Fibroblast of skin of back (primary cell): Measurements from ENCODE around the gene STARD8.
"Not testable (repeated sequence)": the region's sequence is repeated elsewhere in the genome, so short reads cannot be mapped to it uniquely, and the experiment has no call there.

Source experiments
- DNase-seq: peaks from one replicate; pipeline ENCODE4 v3.0.0-alpha.2; 2013

The STARD8 gene

DNA sequence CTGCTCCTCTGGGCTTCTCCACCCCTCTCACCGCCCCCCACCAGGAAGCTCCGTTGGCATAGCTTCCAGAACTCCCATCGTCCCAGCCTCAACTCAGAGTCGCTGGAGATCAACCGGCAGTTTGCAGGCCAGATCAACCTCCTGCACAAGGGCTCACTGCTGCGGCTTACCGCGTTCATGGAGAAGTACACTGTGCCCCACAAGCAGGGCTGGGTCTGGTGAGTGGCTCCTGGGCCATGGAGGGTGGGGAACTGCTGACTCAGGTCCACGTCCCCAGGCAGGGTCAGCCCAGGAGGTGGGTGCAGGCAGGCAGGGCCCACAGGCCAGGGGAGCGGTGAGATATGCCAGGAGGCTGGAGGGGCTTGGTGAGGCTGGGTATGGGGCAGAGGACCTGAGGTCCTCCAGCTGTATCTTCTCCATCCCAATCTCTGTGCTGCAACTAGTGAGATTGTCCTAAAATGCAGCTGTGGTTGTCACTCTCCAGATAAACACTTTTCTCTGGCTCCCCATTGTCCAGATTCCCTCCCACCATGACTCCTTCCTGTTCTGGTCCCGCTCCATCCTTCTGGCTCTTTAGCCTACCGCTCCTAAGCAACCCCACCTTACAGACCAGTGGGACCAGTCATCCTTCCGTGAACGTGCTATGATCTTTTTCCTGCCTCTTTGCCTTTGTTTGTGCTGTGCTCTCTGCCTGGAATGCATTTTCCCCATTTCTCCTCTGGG lies 71.9 kb downstream of the STARD8 start:
- DNase-seq, result no peak

DNA sequence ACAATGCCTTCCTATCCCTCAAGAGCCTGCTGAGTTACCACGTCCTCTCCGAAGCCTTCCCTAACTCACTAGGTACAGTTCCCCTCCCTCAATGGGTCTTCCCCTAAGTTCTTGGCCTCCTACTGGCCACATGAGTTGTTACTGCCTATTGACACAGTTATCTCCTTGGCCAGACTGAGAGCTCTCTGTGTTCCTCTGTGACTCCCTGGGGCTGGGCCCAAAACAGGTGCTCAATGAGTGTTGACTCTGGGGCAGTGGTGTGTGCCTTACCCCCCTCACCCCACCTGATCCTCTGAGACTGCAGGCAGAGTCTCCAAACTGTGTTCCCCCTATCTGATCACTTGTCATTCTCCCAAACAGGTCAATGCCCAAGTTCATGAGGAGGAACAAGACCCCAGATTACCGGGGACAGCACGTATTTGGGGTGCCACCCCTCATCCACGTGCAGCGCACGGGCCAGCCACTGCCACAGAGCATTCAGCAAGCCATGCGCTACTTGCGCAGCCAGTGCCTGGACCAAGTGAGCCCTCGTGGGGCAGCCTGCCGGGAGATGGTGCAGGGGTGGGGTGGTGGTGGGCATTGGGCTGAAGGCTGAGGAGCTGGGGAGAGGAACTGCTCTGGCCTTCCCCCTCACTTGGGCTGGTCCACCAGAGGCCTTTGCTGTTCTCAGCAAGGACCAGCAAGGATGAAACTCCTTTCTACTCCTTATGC lies 72.6 kb downstream of the STARD8 start:
- DNase-seq, result peak; percentile 2

DNA sequence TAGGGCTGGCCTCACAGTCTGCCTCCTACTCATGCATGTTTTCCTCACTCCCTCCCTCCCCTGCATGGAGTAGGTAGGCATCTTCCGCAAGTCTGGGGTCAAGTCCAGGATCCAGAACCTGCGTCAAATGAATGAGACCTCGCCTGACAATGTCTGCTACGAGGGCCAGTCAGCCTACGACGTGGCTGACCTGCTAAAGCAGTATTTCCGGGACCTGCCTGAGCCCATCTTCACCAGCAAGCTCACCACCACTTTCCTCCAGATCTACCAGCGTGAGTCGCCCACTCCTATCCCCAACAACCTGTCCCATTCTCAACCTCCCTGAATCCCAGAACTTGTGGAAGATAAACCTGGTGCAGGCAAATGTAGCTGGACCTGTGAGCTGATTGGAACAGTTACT lies 73.4 kb downstream of the STARD8 start:
- no peak for DNase-seq

DNA sequence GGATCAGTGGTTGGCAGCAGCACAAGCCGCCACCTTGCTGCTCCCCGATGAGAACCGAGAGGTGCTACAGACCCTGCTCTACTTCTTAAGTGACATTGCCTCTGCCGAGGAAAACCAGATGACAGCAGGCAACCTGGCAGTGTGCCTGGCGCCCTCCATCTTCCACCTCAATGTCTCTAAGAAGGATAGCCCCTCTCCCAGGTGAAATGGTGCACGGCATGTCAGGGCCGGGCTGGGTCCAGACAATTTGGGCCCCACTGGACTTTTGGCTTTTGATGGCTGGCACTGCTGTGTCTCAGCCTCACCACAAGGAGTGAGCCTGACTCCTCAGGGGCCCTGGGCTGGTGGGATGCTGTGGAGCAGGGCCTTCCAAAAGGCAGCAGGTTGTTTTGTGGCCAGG lies 74.1 kb downstream of the STARD8 start:
- no peak for DNase-seq

DNA sequence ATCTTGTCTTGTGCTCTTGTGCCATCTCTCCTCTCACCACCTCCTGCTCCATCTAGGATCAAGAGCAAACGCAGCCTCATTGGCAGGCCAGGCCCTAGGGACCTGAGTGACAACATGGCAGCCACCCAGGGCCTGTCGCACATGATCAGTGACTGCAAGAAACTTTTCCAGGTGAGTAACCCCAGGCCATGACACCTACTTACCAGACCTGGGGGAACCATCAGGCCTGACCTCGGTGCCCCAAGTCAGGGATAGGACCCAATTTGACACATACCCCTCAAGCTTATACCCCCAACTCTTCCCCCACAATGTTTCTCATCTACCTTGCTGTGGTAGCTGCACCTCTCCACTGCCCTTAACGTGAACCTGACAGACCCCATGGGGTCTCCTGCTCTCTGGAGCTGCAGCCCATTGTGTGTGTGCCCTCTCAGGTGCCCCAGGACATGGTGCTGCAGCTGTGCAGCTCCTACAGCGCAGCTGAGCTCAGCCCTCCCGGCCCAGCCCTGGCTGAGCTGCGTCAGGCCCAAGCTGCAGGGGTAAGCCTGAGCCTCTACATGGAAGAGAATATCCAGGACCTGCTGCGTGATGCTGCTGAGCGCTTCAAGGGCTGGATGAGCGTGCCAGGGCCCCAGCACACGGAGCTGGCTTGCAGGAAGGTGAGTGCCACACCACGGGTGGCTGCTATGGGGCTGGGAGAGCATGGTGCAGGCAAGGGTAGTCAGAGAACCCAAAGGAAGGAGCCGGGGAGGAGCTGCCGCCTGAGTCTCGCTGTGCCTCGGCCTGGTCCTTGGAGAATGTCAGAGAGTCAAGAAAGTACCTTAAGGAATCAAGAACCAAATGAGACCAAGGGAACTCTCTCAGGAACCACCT lies 74.8 kb downstream of the STARD8 start:
- no peak for DNase-seq

DNA sequence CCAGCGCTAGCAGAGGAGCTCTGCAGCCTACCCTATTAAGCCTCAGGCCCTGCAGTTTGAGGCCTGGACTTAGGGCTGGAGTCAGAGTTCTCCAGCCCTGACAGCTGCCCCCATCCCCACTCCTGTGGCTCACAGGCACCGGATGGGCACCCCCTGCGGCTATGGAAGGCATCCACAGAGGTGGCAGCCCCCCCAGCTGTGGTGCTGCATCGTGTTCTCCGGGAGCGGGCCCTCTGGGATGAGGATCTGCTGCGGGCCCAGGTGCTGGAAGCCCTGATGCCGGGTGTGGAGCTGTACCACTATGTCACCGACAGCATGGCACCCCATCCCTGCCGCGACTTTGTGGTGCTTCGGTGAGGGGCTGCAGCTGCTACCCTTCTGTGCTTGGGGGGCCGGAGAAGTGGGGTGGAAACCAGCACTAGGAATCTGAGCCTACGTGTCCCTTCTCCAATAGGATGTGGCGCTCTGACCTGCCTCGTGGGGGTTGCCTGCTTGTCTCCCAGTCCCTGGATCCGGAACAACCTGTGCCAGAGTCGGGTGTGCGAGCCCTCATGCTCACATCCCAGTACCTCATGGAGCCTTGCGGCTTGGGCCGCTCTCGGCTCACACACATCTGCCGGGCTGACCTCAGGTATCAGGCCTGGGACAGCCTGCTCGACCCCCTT lies 76.2 kb downstream of the STARD8 start:
- DNase-seq, result no peak

DNA sequence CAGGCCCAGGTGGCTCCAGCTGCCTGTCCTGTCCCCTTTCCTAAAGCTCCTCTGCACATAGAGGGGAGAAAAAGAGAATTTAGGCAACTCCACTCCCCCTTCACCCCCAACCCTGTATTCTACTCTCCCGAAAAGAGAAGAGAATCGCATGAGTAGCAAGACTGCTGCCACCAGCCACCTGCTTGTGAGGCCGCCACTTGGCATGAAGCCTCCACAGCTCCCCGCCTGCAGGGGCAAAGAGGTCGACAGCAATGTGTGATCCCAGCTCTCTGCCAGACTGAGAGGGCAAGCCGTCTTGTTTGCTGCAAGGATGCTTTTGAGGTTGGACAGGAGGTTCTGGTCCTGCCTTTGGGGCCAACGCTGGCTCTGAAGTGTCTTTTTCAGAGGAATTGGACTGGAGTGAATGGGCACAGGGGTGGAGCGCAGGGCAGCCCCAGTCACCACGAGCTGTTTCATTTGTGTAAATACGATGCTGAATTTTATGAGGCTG lies 77.1 kb downstream of the STARD8 start:
- DNase-seq, result no peak

DNA sequence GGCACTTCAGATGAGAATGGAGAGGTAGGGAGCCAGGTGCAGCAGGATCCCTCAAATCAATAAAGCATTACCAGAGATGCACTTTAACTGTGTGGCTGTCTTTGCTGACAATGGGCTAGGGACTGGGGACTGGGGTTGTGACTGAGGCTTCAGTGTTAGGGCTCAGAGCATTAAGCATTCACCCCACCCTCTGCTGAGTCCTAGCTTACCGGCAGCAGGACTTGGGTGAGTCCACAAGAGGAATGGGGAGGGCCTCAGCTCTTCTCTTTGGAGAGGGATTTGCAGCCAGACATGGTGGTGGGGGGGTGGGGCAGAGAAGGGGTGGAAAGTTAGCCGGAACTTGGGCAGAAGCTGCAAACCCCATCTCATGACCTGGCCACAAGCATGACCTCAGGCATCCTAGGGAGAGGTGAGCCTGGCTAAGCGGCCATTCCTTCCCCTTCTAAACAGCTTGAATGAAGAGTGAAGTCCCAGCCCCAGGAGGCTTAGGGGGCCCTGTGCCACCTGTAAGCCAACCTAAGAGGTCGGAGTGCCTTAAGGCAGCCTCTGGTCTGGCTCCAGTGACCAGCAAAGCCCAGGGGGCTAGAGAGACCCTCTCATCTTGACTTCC lies 78.4 kb downstream of the STARD8 start:
- DNase-seq, result no peak

DNA sequence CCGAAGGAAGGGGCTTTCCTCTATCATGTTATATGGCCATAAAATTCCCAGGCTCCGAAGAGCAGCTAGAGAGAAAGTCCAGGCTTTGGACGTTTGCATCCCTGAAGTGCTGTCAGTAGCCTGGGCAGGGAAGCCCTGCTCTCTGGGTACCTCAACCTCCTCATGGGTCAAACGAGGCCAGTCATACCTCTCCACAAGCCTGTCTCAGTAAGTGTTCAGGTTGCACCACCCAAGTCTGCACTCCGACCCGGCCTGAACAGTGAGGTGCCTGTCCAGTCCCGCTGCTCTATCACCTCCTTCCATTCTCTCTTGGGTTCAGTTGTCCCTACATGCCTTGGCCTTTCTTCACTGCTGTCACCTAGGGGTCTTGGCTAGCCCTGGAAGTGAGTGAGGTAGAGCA lies 78.9 kb downstream of the STARD8 start:
- DNase-seq, result no peak

DNA sequence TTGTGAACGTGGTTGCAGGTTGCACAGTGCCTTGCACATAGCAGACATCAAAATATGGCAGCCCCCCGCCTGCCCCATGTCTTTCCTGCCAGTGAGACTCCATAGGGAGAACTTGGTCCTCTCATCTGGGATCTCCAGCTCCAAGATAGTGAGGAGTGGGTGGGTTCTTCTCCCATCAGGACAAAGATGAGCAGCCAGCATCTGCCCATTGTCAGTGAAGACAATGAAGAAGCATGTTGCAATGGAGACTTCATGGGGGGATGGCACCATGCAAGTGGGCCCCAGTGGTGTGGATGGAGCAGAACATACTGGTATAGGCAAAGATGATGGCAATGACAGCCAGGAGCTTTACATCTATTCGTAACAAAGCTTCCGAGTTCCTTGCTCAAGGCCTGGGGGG lies 80.2 kb downstream of the STARD8 start:
- DNase-seq, result no peak

DNA sequence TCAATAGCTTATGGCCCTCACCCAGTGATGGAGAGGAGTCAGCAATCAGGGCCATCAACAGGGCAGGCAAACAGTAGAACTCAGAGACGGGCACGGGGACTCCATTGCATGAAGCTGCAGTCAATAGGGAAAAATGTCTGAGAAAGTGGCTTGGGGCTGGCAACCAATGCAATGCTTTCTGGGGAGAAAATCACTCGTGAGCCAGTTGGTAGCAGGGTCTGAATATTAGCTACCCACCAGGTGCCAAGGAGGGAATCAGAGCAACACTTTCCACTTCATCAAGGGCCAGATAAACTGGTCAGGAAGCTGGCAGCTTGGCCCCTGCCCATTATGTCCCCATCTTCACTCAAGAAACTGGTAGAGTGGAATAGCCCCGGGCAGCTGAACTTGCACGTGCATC lies 80.7 kb downstream of the STARD8 start:
- DNase-seq, result no peak

DNA sequence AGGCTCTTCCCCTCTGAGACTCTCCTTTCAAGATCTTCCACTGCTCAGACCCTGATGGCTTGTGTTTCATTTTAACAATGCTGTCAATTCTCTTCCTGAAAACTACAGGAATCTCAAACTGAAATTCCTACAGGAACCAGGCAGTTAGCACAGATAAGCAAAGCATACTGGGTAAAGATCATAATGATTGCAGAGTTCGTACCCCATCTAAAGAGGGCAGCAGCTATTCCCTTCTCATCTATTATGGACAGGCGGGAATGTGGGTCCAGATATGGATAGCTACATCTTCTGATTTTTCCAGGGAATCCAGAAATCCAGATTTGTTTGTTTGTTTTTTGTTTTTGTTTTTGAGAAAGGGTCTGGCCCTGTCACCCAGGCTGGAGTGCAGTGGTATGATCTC lies 83.8 kb downstream of the STARD8 start:
- no peak for DNase-seq

DNA sequence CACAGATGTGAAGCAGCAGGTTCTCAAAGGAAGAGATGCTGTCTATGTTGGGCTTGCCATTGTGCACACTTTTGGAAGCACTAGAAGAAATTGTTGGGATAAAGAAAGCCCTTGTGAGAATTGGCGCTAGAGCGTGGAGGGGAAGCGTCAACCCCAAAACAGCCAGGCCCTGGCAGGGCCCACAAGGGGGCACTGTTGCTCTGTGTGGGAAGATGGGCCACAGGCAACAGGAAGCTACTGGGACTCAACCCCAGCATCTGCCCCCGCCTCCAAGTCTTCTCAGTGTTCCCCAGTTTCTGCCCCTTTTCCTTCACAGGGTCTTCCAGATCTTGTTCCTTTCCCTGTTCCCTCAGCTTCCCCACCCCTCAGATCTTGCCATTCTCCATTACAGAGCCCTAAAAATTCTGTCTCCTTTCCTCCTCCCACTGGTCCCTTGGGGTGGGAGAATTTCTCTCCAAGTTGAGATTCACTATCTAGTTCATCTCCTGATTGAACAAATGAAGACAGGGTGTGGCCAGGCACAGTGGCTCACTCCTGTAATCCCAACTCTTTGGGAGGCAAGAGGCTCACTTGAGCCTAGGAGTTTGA lies 85.5 kb downstream of the STARD8 start:
- DNase-seq, result peak; percentile 30

DNA sequence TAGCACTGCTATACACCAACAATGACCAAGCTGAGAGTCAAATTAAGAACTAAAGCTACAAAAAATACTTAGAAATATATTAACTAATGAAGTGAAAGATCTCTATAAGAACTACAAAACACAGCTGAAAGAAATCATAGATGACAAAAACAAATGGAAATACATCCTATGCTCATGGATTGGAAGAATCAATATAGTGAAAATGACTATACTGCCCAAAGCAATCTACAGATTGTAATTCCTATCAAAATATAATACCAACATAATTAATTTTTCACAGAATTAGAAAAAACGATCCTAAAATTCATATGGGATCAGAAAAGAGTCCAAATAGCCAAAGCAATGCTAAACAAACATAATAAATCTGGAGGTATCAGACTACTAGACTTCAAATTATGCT lies 87.8 kb downstream of the STARD8 start:
- no peak for DNase-seq

DNA sequence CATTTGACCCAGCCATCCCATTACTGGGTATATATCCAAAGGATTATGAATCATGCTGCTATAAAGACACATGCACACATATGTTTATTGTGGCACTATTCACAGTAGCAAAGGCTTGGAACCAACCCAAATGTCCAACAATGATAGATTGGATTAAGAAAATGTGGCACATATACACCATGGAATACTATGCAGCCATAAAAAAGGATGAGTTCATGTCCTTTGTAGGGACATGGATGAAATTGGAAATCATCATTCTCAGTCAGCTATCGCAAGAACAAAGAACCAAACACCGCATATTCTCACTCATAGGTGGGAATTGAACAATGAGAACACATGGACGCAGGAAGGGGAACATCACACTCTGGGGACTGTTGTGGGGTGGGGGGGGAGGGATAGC lies 94.4 kb downstream of the STARD8 start:
- not testable (repeated sequence) for DNase-seq

DNA sequence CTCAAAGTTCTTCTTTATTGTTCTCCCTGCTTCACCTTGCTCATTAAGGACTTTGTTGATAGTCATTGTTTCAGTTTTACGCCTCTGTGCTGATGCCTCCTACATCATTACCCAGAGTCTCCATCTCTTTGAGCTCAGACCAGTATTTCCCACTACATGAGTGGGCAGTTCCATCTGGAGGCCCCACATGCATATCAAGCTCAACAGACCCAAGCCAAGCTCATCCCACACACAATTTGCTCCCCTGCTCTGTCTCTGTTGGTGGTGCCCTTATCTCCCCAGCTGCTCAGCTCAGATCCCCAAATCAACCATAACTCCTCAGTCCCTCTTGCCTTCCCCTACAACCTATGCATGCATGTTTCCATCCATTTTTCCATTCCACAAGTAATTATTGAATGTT lies 96.3 kb downstream of the STARD8 start:
- no peak for DNase-seq

DNA sequence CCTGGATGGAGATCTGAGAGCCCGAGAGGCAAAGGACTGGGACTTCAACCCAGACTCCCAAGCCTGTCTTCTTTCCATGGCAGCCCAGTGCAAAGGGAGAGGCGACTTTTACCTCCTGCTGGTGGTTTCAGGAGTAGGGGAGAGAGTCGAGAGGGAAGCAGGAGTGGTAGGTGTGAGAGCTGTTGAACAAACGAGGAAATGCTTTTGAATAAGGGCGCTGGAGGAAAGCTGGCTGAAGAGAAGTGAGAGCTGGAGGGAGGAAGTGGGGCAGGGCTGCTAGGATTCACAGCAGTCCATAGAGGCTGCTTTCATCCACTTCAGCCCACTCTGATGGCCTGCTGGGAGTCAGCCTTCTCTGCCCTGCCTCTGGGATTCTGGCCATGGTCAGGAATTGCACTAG lies 99.5 kb downstream of the STARD8 start:
- no peak for DNase-seq

DNA sequence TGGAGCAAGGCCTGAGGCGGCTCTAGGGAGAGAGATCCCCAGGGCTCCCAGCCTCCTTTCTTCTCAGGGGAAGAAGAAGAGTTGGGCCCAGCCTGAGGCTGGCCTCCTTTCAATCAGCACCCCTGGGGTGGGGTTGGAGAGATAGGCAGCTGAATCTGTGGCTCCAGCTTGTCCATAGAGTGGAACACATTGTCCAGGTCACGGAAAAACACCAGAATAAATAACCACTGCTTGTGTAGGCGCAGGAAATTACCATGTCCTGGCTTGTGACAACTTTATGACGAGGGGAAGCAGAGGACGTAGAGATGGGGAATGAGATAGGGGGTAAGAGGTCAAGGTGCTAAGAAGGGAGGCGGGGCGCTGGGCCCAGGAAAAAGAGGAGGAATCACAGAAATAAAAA lies 100.6 kb downstream of the STARD8 start:
- no peak for DNase-seq

DNA sequence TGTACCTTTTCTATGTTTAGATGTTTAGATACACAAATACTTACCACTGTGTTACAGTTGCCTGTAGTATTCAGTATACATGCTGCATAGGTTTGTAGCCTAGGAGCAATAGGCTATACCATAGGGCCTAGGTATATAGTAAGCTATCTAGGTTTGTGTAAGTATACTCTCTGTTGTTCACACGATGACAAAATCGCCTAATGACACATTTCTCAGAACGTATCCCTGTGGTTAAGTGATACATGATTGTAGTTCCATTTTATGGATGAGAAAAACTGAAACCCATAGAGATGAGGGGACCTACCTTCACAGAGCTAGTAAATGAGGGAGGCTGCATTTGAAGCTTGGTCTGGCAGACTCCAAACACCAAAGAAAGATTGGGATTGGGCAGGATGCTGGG lies 102.0 kb downstream of the STARD8 start:
- no peak for DNase-seq

DNA sequence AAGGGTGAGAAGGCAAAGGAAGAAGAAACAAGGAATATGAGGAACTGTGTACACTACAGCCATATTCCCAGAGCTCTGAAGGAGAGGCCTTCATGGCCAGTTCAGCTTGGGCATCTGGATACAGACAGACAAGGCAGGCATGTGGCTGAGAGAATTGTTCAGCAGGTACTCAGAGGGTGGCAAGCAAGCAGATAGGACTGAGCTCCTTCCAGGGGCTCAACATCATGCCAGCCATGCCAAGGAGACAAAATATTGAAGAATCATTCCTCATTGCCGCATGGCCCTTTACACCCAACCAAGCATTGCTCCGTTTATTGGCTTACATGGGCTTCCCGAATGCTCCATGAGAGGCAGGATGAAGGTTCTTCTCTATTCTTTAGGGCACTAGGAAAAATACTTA lies 102.8 kb downstream of the STARD8 start:
- DNase-seq, result no peak

DNA sequence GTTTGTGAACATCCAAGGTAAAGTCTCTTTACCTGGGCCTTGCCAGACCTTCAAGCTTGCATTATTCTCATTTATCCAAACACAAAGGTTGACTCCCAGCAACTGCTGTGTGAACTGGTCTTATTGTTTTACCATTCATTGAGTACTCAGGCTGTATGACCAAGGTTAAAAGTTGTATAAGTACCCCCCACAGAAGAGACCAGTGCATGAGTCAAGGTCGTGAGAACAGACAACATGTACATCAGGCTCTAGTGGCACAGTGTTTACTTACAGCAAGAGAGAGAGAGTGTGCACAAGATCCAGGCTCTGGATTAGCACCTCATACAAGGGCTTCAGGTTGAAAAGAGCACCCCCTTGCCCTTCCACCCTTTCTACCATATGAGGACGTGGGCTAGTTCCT lies 103.9 kb downstream of the STARD8 start:
- no peak for DNase-seq

DNA sequence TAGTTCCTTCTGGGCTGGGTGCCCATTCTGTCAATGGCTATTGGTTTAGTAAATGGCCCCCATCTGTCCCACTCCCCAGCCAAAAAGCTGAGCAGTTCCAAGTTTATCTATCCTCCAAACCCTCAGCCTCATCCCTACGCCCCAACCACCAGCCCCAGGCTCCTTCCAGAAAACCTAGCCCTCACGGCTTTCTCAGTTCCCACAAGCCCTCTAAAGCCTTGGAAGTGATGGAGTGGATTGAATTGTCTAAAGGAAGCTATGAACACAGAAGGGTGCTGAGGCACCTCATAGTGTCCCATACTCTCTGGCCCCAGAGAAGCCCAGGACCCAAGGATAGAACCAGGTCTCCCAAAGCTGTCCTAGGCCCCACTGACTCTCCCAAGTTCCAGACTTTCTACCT lies 105.8 kb downstream of the STARD8 start:
- no peak for DNase-seq
